NCI-H1105 (cell line): ENCODE data around the gene PLXNA4.

Experiments used
- DNase-seq: peaks from one replicate; lab custom pipeline; 2025; lab: John Stamatoyannopoulos, UW

PLXNA4 gene

GRCh38 chr7:132145063-132145462, 431.2 kb downstream of the PLXNA4 start:
- no peak for DNase-seq

DNA sequence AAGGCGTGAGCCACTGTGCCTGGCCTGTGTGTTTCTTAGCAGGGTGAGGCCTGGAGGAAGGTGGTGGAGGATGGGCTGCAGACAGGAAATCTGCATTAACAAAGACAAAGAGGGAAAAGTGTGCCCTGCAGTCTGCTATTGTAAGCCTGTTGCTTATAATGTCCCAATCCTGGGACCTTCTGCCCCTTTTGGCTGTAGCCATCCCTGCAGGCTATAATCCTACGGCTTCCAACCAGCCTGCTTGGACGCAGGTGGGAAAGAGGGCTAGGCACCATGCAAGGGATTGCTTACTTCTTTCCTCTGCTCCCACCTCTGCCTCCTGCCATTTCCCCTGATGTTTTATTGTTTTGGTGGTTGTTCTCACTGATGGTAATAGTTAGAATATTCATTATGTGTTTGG, 434.3 kb downstream of the PLXNA4 start:
- no peak for DNase-seq

DNA sequence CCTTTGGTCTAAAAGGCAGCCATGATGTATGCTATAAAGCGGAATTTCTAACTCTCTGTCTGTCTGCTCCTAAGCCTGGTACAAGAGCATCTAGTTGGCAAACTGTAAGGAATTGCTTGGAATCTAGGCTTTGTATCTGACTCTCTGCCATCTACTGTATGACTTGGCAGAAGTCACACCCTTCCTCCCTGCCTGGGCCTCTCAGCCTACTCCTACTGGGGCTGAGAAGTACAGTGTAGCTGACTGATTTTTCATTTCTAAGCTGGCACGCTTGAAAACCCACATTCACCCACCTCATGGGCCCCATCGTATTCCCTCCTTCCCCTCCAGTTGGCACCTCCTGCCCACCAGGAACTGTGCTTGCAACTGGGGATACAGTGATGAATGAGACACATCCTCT, 435.2 kb downstream of the PLXNA4 start:
- no peak for DNase-seq

DNA sequence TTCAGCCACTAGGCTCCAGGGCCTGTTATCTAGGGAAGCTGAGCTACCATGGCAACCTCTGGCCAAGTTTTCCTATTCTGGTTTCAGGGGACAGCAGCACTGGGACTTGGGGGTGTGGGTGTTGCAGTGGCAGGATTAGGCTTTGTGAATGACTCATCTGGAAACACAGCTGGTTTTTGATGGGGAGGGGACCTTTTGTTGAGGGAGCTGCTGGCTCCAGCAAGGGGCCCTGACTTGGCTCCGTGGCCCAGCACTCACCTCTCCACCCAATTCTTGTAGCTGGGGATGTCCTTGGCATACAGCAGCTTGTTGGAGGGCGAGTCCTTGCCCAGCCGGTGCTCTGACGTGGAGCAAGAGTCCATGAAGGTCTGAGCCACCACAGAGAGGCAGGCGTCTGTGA, 435.9 kb downstream of the PLXNA4 start:
- no peak for DNase-seq

DNA sequence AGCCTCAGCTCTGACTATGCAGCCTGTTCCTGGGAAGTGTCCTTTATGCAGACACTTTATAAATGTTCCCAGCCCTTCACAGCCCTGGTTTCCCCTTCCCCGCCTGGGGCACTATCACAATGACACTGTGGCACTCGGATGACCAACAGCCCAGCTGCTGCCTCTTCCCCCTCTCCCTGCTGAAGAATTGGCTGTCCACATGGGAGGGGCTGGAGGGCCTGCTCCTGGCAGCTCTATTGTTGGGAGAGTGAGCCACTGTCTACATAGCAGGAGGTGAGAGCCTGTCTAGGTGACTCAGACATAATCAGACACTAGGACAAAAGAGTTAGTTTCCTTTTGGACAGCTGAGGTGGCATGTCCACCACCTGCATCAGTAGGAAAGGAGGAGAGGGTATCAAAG, 437.5 kb downstream of the PLXNA4 start:
- no peak for DNase-seq

- DNase-seq: no peak
These were observed 438.6 kb downstream of the PLXNA4 start for GRCh38 chr7:132137681-132138080.

- DNase-seq: no peak
These were observed 440.4 kb downstream of the PLXNA4 start for GRCh38 chr7:132135746-132136385.

DNA sequence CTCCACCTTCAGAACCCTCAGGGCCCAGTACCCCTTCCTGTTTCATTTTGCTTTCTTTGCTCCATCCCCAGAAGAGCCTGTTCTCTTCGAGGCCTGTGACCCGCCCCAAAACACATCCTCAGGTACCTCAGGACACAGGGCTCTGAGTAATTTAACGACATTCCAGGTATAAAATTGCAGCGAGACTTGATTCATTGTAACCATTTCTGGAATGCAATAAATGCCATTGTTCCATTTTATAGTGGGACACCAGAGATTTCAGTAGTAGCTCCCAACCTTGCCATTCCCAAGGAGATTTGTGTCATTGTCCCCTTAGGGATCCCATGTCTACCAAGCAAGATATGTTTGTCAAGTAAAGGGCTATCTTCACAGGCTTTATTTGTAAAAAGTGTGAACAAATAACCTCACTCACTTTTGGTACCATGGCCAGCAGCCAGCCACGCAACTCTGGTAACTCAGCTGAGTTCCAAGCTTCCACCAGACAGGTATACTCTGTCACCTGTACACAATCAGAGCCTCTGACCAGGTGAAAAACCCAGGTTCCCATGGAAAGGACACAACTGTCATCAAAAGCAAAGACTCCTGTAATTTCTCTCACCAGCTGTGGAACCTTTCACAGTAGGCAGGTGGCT, 441.3 kb downstream of the PLXNA4 start:
- DNase-seq: no peak

DNA sequence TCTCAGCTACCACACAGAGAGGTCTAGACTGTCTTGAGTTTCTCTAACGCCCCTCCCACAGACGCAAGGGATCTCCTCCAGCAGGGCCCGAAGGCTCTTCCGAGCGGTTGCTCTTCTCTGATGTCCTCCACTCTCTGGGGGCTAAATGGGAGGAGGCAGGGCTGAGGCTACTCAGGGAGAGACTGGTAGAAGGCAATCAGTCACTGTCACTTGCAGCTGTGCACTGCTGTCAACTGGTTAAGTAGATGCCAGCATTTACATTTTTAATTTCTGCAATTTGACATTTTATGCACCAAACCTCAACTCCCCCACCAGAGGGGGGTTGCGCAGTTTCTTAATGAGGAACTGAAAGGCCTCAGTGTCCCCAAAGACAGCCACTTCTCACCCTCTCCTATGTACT, 442.8 kb downstream of the PLXNA4 start:
- no peak for DNase-seq

GRCh38 chr7:132131196-132131595, 445.1 kb downstream of the PLXNA4 start:
- DNase-seq: no peak

GRCh38 chr7:132130497-132130896, 445.8 kb downstream of the PLXNA4 start:
- no peak for DNase-seq

DNA sequence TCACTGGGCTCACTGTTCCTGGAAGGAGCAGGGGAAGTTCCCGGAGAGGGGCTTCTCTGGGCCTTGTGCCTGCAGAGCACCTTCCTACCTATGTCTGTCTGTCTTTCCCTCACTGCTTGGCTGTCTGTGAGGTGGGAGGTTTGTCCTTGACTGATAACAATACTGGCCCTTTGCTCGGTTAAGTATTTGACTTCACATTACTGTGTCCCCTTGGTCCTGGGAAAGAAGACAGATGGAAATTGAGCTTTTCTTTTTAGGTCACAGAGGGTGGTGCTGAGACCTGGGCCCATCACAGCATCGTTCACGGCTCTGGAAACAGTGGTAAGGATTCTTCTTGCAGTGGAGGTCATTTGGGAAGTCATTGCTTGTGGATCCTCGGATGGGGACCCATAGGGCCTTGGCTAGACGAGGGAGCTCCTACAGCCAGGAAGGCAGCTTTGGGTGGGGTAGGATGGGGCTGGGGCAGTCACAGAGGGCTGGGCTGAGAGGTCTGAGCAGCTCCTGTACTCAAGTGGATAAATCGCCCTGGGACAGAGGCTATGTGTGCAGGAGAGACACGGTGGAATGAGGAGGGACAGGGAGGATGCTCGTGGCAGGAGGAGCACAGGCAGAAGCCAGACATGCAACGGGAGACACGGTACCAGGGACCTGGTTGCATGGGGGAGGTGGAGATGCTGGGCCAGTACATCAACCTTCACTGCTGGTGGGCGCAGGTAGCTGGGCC, 450.2 kb downstream of the PLXNA4 start:
- DNase-seq: no peak

DNA sequence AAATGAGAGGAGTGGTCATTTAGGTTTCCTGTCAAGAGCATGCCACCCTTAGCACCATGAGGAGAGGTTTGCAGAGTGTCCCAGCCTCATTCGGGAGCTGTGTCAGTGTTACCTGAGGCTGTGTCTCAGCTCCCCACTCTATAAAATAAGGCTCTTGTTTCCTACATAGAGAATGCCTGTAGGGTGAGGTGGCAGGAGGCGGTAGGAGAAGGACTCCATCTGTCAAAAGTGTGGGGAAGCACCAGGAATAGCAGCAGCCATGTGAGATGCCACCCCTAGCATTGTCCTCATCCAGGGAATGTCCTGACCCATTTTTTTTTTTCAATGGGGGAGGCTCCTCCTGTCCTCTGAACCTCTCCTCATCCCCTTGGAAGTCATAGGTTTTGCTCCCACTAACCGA, 451.2 kb downstream of the PLXNA4 start:
- DNase-seq: no peak

GRCh38 chr7:132124575-132124974, 451.7 kb downstream of the PLXNA4 start:
- DNase-seq: no peak

DNA sequence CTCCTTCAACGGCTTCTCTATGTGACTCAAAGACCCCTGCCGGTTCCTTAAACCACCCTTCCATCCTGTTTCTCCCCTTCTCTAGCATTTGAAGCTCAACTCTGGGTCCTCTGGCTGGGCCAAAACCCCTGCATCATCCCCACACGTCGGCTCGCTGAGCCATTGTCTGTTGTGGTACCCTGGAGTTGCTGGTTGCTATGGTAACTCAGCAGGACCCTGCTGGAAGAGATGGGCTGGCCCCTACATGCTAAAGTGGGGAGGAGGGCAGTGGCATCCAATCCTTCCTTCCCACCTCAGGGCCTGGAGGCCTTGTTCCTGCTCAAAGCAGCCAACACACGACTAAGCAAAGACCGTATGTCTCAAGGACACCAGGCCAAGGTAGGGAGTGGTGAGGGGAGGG, 452.5 kb downstream of the PLXNA4 start:
- no peak for DNase-seq

DNA sequence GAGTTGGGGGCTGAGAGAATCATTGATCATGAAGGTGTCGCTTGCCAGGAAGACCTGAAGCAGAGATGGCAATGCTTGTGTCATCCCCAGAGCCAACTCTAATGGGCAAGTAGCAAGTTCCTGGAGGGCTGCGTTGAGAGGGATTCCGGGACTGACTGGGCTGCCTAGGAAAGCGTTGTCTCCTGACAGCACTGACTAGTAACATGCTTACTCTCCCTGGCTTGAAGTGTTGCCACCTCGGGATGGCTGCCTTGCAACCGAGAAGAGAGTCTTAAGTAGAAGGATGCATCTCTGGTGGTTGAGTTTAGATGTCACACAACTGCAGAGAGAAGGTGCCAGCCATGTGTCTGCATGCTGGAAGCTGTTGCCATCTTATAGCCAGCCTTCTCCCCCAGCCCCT, 453.4 kb downstream of the PLXNA4 start:
- DNase-seq: no peak

- no peak for DNase-seq
These were observed 454.3 kb downstream of the PLXNA4 start for GRCh38 chr7:132121987-132122386.

GRCh38 chr7:132118641-132119040, 457.6 kb downstream of the PLXNA4 start:
- DNase-seq: no peak

DNA sequence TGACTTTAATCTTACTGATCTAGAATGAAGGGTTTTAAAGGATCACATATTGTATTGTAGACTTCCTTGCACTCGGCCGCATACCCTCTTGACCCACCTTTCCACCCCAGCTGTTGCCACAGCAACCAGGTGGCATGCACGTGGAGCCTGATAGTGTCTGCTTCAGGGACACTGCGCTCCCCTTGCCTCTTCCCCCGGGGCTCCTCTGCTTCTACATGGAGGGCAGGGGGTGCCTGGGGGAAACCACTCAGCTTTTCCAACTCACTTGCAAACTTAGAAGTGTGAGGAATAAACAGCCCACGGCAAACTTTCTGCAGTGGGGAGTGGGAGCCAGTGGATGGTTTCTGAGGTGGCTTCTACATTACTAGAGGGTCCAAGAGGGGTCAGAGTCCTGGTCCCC, 458.6 kb downstream of the PLXNA4 start:
- no peak for DNase-seq

- no peak for DNase-seq
These were observed 459.1 kb downstream of the PLXNA4 start for GRCh38 chr7:132117181-132117580.

- no peak for DNase-seq
These were observed 459.9 kb downstream of the PLXNA4 start for GRCh38 chr7:132116369-132116768.

DNA sequence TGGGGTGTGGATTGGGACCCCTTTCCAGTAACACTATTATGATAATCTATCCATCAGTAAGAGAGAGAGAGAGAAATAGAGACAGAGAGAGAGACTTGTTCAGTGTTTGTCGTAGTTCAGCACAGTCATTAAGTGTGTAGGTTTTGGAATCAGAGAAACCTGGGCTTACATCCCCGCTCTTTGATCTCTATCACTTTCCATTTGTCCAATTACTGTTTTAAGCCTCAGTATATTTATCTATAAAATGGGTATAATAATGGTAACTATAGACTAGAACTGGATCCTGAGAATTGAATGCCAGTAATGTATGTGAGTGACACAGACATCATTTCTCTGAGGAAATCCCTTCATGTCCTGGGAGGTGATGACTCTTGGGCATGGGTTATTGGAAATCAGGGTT, 460.5 kb downstream of the PLXNA4 start:
- no peak for DNase-seq

GRCh38 chr7:132115028-132115427, 461.2 kb downstream of the PLXNA4 start:
- no peak for DNase-seq

- DNase-seq: no peak
These were observed 461.9 kb downstream of the PLXNA4 start for GRCh38 chr7:132114411-132114810.
